ENCODE results near the gene KCNK15. TPM values are rescaled to one million over a fixed set of nuclear protein-coding genes. Genes with fewer than 3 reads are reported as not detected.
"Not testable (repeated sequence)": the region's sequence is repeated elsewhere in the genome, so short reads cannot be mapped to it uniquely, and the experiment has no call there.

Gene KCNK15
- not detected for polyA plus RNA-seq (2012; ENCODE audit: missing spikeins)

DNA sequence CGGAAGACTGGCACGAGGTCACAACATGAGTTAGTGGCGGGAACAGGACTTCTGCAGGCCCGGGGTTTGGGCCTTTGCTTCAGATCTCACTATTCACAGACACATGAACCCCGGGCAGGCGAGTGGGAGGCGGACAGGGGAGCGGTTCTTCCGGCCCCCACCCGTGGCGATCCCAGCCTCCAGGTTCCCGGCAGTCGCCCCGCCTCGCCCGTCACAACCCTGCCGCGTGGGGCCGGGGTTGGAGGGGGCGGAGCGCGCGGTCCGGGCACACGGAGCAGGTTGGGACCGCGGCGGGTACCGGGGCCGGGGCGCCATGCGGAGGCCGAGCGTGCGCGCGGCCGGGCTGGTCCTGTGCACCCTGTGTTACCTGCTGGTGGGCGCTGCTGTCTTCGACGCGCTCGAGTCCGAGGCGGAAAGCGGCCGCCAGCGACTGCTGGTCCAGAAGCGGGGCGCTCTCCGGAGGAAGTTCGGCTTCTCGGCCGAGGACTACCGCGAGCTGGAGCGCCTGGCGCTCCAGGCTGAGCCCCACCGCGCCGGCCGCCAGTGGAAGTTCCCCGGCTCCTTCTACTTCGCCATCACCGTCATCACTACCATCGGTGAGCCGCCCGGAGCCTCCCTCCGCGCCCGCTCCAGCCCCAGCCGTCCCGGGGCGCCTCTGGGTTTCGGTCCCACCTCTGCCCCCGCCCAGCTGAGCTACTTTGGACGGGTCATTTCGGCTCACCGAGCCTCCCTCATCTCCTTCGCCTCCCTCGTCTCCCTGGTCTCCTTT, at the start of gene KCNK15:
KCNK15 (plus strand) TSS at position 268 of the 769 bp plus-strand sequence; CDS start at position 314, 46 bp downstream.
- no peak for TF ChIP-seq POLR2AphosphoS5 (IDR thresholded peaks at IDR 0.05; ENCODE audit: low read depth, low read length)
- no peak for TF ChIP-seq POLR2A (IDR thresholded peaks at IDR 0.05; ENCODE audit: low read depth, low read length)
- TF ChIP-seq TAF1 (IDR thresholded peaks at IDR 0.05; ENCODE audit: borderline replicate concordance, low read depth, low read length): no peak
- FAIRE-seq (no peak), DNase-seq (ENCODE audit: insufficient read length) (no peak)

DNA sequence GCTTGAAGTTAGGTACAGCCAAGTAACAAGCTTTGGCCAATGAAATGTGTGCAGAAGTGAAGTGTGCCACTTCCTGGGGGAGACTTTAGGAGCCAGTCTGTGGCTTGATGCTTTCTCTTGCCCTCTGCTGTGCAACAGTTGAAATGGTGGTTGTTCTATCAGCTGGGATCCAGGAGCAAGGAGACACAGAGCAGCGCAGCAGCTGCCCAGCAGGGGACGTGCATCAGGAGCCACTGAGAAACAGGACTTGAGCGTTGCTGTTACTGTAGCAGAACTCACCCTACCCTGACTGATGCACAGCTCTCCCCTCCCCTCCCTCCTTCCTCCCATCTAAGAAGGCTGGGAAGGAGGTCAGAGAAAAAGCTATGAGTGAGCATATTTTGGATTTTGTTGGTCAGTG, 49.4 kb upstream of the KCNK15 start:
- FAIRE-seq: no peak
- DNase-seq (ENCODE audit: insufficient read length): no peak
- TF ChIP-seq TAF1 (IDR thresholded peaks at IDR 0.05; ENCODE audit: borderline replicate concordance, low read depth, low read length) (no peak), POLR2AphosphoS5 (IDR thresholded peaks at IDR 0.05; ENCODE audit: low read depth, low read length) (no peak), POLR2A (IDR thresholded peaks at IDR 0.05; ENCODE audit: low read depth, low read length) (no peak)

DNA sequence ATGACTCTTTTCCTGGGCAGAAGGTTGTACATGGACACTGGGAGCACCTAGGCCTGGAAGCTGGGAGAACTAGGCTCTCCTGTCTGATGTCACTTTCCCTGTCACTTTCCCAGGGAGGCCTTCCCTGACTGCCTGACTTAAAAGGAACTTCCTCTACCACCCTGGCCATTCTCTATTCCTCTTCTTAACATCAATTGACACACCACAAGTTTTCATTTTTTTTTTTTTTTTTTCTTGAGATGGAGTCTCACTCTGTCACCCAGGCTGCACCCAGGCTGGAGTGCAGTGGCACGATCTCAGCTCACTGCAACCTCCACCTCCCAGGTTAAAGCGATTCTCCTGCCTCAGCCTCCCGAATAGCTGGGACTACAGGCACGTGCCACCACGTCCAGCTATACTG, 48.6 kb upstream of the KCNK15 start:
- not testable (repeated sequence) for FAIRE-seq; DNase-seq (ENCODE audit: insufficient read length)

DNA sequence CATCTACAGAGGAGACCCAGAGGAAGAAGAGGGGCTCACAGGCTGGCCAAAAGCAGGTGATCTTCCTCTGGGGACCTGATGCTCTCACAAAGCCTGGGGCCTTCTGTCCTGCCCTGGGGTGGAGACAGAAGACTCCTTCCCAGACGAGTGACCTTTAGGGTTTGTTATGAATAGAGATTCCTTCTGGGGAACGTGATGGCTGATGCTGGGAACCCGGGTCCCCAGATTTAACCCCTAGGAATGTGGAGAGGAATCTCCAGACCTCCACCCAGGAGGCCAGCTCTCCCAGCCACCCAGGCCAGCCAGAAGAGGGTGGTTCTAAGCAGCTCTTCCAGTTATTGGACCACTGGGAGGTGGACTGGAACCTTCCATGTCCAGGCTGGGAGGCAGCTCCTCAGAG, 47.3 kb upstream of the KCNK15 start:
- no peak for FAIRE-seq
- TF ChIP-seq POLR2A (IDR thresholded peaks at IDR 0.05; ENCODE audit: low read depth, low read length) (no peak), POLR2AphosphoS5 (IDR thresholded peaks at IDR 0.05; ENCODE audit: low read depth, low read length) (no peak)
- DNase-seq (ENCODE audit: insufficient read length): no peak

DNA sequence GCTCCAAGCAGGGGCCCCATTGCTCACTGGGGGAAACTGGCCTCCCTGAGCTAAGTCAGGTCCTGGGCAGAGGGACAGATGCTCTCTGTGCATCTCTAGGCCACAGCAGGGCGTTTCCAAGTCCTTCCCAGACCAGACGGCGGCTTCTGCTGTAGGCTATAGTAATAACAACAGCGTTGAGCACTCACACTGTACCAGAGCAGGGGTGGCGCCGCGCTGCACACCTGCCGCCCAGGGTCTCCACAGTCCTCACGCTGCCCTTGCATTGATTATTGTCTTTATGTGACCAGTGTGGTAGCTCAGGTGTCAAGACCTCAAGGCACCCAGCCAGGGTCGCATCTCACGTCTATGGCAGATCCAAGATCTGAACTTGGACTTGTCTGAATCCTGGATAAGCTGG, 45.4 kb upstream of the KCNK15 start:
- DNase-seq (ENCODE audit: insufficient read length) (no peak), FAIRE-seq (no peak)
- TF ChIP-seq POLR2AphosphoS5 (IDR thresholded peaks at IDR 0.05; ENCODE audit: low read depth, low read length) (no peak), POLR2A (IDR thresholded peaks at IDR 0.05; ENCODE audit: low read depth, low read length) (no peak), TAF1 (IDR thresholded peaks at IDR 0.05; ENCODE audit: borderline replicate concordance, low read depth, low read length) (no peak)

DNA sequence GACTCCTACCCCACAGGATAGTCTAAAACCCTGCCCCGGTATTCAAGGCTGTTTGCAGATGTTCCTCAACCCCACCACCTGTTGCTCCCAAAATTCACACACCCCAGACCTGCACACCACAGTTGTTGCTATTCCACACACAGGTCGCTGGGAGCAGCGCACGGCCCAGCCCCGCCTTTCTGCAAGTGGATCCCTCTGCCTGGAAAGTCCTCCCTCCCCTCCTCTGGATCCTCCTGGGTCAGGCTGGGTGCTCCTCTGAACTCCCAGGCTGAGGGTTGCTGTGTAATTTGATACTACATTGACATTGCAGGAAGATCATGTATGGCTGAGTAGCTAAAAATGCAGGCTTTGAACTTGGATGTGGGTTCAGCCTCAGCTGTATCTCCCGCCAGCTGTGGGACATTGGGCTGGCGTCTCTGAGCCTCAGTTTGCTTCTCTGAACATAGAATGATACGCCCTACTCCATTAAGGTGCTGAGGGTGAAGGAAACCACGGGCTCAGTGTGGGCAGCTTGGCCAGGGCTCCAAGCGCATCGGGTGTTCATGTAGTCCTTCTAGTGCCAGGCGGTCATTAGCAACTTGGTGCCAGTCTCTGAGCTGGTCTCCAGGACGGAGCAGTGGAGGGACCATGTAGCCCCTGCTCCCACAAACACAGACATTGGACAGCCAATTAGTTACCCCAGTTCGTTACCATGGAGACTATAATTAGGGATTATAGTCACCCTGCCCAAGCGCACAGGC, 44.4 kb upstream of the KCNK15 start:
- DNase-seq (ENCODE audit: insufficient read length) (no peak), FAIRE-seq (no peak)
- TF ChIP-seq POLR2AphosphoS5 (IDR thresholded peaks at IDR 0.05; ENCODE audit: low read depth, low read length) (no peak), TAF1 (IDR thresholded peaks at IDR 0.05; ENCODE audit: borderline replicate concordance, low read depth, low read length) (no peak), POLR2A (IDR thresholded peaks at IDR 0.05; ENCODE audit: low read depth, low read length) (no peak)

DNA sequence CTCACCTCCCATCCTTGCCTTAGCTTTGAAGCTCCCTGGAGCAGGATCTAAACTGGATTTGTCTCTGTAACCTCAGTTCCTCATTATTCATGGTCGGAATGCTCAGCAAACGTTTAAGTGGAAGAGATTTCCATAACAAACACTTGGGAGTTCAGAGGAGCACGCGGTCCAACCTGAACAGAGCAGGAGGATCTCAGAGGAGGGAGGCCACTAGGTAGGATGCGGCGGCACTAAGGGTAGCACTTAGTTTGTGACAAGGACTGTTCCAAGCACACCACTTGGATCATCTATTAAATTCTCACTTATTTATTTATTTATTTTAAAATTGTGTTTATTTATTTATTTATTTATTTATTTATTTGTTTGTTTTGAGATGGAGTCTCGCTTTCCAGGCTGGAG, 43.8 kb upstream of the KCNK15 start:
- TF ChIP-seq POLR2AphosphoS5 (IDR thresholded peaks at IDR 0.05; ENCODE audit: low read depth, low read length) (no peak), POLR2A (IDR thresholded peaks at IDR 0.05; ENCODE audit: low read depth, low read length) (no peak), TAF1 (IDR thresholded peaks at IDR 0.05; ENCODE audit: borderline replicate concordance, low read depth, low read length) (no peak)
- no peak for DNase-seq (ENCODE audit: insufficient read length)
- no peak for FAIRE-seq

DNA sequence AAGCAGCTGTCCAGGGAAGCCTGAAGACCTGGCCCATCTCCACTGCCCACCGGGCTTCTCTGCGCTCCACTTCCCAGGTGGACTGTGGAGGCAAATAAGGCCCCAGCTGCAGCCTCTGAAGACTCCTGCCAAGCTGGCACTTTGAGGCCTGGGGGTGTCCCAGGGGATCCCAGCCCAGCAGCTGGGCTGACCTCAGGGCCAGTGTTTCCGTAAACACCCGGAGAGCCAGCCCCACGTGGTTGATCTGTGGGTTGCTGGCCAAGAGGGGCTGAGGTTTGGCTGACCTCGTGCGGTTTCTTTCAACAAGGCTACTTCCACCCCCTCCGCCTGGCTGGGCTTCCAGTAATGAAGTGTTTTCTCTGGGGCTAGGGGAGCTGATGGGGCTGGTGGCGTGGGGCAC, 42.9 kb upstream of the KCNK15 start:
- FAIRE-seq (no peak), DNase-seq (ENCODE audit: insufficient read length) (no peak)
- TF ChIP-seq TAF1 (IDR thresholded peaks at IDR 0.05; ENCODE audit: borderline replicate concordance, low read depth, low read length) (no peak), POLR2A (IDR thresholded peaks at IDR 0.05; ENCODE audit: low read depth, low read length) (no peak), POLR2AphosphoS5 (IDR thresholded peaks at IDR 0.05; ENCODE audit: low read depth, low read length) (no peak)

DNA sequence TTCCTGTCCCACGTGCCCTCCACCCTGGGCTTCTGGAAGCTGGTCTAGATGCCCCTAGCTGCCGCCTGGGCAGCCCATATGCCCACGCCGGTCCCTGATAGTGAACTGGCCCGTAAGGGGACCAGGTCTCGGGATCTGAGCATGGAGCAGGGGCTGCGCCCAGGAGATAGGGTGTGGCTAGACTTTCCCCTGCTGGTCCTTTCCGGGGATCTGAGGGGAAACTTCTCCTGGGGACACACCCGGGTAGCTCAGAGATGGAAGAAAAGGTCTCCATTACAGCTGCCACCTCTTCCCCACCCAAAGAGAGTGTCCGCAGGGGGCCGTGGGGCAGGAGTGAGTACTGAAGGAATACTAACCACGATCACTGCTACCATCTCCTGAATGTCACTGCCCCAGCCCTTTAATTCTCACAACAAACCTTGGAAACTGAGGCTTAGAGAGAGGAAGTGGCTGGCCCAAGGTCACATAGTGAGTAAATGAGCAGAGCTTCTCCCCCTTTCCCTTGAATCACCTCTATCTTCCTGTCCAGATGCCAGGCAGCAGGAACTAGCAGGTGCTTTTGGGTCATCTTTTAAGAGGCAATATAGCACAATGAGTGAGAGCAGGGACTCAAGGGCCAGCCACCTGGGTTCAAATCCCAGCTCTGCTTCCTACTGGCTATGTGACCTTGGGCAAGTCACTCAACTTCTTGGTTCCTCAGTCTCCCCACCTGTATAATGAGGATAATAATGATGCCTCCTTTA, 42.3 kb upstream of the KCNK15 start:
- TF ChIP-seq TAF1 (IDR thresholded peaks at IDR 0.05; ENCODE audit: borderline replicate concordance, low read depth, low read length) (no peak), POLR2A (IDR thresholded peaks at IDR 0.05; ENCODE audit: low read depth, low read length) (no peak), POLR2AphosphoS5 (IDR thresholded peaks at IDR 0.05; ENCODE audit: low read depth, low read length) (no peak)
- no peak for DNase-seq (ENCODE audit: insufficient read length)
- no peak for FAIRE-seq

DNA sequence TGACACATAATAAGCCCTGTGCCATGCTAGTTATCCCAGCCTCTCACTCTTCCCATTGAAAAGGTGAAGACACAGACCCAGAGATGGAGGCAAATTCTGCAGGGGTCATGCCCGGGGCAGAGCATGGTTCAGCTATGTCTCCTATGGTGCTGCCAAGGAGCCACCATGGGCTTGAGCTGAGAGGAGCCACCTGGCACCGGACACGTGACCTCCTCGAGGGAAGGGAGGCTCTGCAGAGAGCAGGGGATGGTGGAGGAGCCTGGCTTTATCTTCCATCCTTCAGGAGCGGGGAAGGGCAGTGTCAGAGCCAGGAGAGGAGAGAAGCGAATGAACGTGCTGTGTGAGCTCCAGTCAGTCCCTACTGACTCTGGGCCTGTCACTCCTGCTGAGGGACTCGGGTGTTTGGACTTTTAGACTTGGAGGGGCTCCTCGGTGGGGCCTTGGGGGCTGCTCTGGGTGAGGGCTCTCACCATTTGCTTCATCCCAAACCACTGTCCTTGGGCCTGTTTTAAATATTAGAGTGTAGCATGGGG, 41.6 kb upstream of the KCNK15 start:
- DNase-seq (ENCODE audit: insufficient read length) (no peak), FAIRE-seq (no peak)
- TF ChIP-seq POLR2AphosphoS5 (IDR thresholded peaks at IDR 0.05; ENCODE audit: low read depth, low read length) (no peak), TAF1 (IDR thresholded peaks at IDR 0.05; ENCODE audit: borderline replicate concordance, low read depth, low read length) (no peak), POLR2A (IDR thresholded peaks at IDR 0.05; ENCODE audit: low read depth, low read length) (no peak)

DNA sequence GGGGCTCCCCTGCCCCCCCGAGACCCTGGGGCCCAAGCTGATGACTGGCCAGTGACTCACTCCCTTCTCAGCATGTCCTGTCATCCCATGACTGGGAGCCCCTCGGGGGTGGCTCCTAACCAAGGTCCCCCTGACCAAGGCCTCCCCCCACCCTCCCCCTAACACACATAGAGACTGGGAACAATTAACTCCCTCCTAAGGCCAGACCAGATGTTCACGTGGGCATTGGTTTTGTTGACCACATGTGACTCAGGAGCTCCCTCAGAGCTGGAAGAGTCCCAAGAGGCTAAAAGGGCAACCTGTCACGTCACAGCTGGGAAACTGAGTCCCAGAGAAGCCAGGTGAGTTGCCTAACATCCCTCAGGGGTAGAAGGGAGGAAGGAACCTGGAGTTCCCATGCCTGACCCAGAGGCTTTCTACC, 41.1 kb upstream of the KCNK15 start:
- TF ChIP-seq POLR2A (IDR thresholded peaks at IDR 0.05; ENCODE audit: low read depth, low read length): no peak
- FAIRE-seq (no peak), DNase-seq (ENCODE audit: insufficient read length) (no peak)

All from GM12892 (cell line).